Endothelial cell (in vitro differentiated cells): Measurements from ENCODE around the gene CALCR. TPM values are rescaled to one million over a fixed set of nuclear protein-coding genes. Genes with fewer than 3 reads are reported as not detected.

Experiments
- DNase-seq: peaks from one replicate; pipeline ENCODE4 v3.0.0; 2021; ENCODE audit warnings: low spot score
- H3K27ac Mint-ChIP-seq: one replicate; pipeline ENCODE4 v1.8.0; 2021; ENCODE audit warnings: mixed read lengths, inconsistent platforms; ENCODE audit not compliant: unreplicated experiment
- H3K27me3 Mint-ChIP-seq: one replicate; pipeline ENCODE4 v1.8.0; 2021; ENCODE audit warnings: mild to moderate bottlenecking, moderate library complexity, mixed read lengths, inconsistent platforms; ENCODE audit not compliant: unreplicated experiment
- H3K36me3 Mint-ChIP-seq: one replicate; pipeline ENCODE4 v1.8.0; 2021; ENCODE audit warnings: mild to moderate bottlenecking, low read depth, mixed read lengths, inconsistent platforms; ENCODE audit not compliant: unreplicated experiment
- H3K4me1 Mint-ChIP-seq: one replicate; pipeline ENCODE4 v1.8.0; 2021; ENCODE audit warnings: mild to moderate bottlenecking, mixed read lengths, inconsistent platforms; ENCODE audit not compliant: unreplicated experiment
- H3K4me3 Mint-ChIP-seq: one replicate; pipeline ENCODE4 v1.8.0; 2021; ENCODE audit warnings: mild to moderate bottlenecking, mixed read lengths, inconsistent platforms; ENCODE audit not compliant: unreplicated experiment
- H3K9me3 Mint-ChIP-seq: one replicate; pipeline ENCODE4 v1.8.0; 2021; ENCODE audit warnings: mixed read lengths, inconsistent platforms; ENCODE audit not compliant: unreplicated experiment
- CTCF ChIP-seq: fragments of 200-600 bp; sonication (generic); IDR thresholded peaks from one replicate; pipeline ENCODE4 v1.5.0; 2021; ENCODE audit warnings: antibody characterized with exemption; ENCODE audit not compliant: unreplicated experiment
- total RNA-seq: library from RNA; stranded (reverse); fragmentation: NEBNext Ultra II Directional; extraction: Animal tissue kit (Norgen Biotek cat#: 25700); gene quantifications from one replicate; pipeline ENCODE4 v1.2.1, GENCODE V29; 2021; ENCODE audit not compliant: unreplicated experiment

The CALCR gene
- total RNA-seq, 1 donor from 2014 or later = 0.62 TPM

- Mint-ChIP-seq H3K36me3 (no peaks in the 10 kb centered on the region), H3K27ac (no peak overlapping the region), H3K27me3 (no peaks in the 10 kb centered on the region), H3K4me3 (no peak overlapping the region), H3K4me1 (peaks cover 15% of the 10 kb centered on the region), H3K9me3 (no peaks in the 10 kb centered on the region)
- DNase-seq = no peak
- TF ChIP-seq CTCF = no peak
Measured at GRCh38 chr7:93558705-93559614, 15.6 kb downstream of the CALCR start.

GRCh38 chr7:93551931-93552330, 22.6 kb downstream of the CALCR start:
- Mint-ChIP-seq H3K4me3 (no peak overlapping the region), H3K36me3 (no peaks in the 10 kb centered on the region), H3K4me1 (no peaks in the 10 kb centered on the region), H3K27ac (no peak overlapping the region), H3K27me3 (no peaks in the 10 kb centered on the region), H3K9me3 (no peaks in the 10 kb centered on the region)
- TF ChIP-seq CTCF = no peak
- no peak for DNase-seq

- no peaks in the 10 kb centered on the region for H3K4me1 Mint-ChIP-seq
- H3K36me3 Mint-ChIP-seq = no peaks in the 10 kb centered on the region
- no peak overlapping the region for H3K4me3 Mint-ChIP-seq
- peak; percentile 71 for TF ChIP-seq CTCF
- H3K9me3 Mint-ChIP-seq = no peaks in the 10 kb centered on the region
- peak; percentile 20 for DNase-seq
- no peaks in the 10 kb centered on the region for H3K27me3 Mint-ChIP-seq
- no peak overlapping the region for H3K27ac Mint-ChIP-seq
Measured at GRCh38 chr7:93551063-93551895, 23.2 kb downstream of the CALCR start.

GRCh38 chr7:93547716-93548115, 26.8 kb downstream of the CALCR start:
- Mint-ChIP-seq H3K9me3 (no peaks in the 10 kb centered on the region), H3K4me3 (no peak overlapping the region), H3K27ac (no peak overlapping the region), H3K27me3 (no peaks in the 10 kb centered on the region), H3K4me1 (no peaks in the 10 kb centered on the region), H3K36me3 (no peaks in the 10 kb centered on the region)
- DNase-seq = no peak
- no peak for TF ChIP-seq CTCF

GRCh38 chr7:93544691-93545090, 29.8 kb downstream of the CALCR start:
- Mint-ChIP-seq H3K9me3 (no peaks in the 10 kb centered on the region), H3K4me1 (no peaks in the 10 kb centered on the region), H3K4me3 (no peak overlapping the region), H3K27ac (no peak overlapping the region), H3K36me3 (no peaks in the 10 kb centered on the region), H3K27me3 (no peaks in the 10 kb centered on the region)
- no peak for TF ChIP-seq CTCF
- no peak for DNase-seq
